MM.1S (cell line): ENCODE results near the gene ZNF747.

Experiments
- EZH2phosphoT487 ChIP-seq: fragments of 300-600 bp; sonication (generic); IDR thresholded peaks from 2 replicates; pipeline ENCODE4 v1.6.1; 2018; ENCODE audit warnings: antibody characterized with exemption, low read length
- TF ChIP-seq, protein P1 (sequence below): fragments of 300-600 bp; sonication (generic); IDR thresholded peaks from 2 replicates; pipeline ENCODE4 v1.5.1; 2016; ENCODE audit warnings: antibody characterized with exemption, low read length, mixed read lengths

DNA sequence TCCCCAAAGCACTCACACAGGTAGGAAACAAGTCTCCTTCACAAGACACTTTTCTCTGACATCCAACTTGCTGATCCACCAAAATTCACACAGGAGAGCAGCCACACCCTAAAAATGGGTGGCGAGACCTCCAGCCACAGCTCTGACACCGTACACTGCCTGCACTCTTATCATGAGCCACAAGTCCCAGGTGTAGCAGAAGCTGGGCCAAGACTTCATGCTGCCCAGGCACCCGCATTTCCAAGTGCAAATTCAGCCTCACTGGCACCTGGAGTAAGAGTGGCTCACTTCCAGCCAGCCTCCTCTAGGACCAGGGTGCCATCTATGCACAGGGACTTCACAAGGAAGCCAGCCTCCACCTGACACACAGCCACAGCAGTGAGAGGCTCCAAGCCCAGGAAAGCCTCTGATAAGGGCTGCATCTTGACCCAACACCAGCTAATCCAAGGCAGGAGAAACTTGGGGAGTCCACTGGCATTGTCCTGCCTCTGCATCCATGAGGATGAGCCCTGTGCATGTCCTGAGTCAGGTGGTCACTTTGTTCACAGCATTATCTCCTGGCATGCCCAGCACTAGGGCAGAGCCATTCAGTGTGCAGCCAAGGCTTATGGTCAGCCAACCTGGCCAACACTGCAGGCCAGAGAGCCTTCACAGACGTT is 5.7 kb downstream of the ZNF747 start:
- TF ChIP-seq, protein P1, sequence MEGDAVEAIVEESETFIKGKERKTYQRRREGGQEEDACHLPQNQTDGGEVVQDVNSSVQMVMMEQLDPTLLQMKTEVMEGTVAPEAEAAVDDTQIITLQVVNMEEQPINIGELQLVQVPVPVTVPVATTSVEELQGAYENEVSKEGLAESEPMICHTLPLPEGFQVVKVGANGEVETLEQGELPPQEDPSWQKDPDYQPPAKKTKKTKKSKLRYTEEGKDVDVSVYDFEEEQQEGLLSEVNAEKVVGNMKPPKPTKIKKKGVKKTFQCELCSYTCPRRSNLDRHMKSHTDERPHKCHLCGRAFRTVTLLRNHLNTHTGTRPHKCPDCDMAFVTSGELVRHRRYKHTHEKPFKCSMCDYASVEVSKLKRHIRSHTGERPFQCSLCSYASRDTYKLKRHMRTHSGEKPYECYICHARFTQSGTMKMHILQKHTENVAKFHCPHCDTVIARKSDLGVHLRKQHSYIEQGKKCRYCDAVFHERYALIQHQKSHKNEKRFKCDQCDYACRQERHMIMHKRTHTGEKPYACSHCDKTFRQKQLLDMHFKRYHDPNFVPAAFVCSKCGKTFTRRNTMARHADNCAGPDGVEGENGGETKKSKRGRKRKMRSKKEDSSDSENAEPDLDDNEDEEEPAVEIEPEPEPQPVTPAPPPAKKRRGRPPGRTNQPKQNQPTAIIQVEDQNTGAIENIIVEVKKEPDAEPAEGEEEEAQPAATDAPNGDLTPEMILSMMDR: no peak
- no peak for TF ChIP-seq EZH2phosphoT487
